Measurements from ENCODE around the gene ATP8B3.

Gene ATP8B3

GRCh38 chr19:1836458-1837221, 24.6 kb upstream of the ATP8B3 start:
- DNase-seq = no peak

- DNase-seq = no peak
Measured at GRCh38 chr19:1833540-1833939, 21.5 kb upstream of the ATP8B3 start.

DNA sequence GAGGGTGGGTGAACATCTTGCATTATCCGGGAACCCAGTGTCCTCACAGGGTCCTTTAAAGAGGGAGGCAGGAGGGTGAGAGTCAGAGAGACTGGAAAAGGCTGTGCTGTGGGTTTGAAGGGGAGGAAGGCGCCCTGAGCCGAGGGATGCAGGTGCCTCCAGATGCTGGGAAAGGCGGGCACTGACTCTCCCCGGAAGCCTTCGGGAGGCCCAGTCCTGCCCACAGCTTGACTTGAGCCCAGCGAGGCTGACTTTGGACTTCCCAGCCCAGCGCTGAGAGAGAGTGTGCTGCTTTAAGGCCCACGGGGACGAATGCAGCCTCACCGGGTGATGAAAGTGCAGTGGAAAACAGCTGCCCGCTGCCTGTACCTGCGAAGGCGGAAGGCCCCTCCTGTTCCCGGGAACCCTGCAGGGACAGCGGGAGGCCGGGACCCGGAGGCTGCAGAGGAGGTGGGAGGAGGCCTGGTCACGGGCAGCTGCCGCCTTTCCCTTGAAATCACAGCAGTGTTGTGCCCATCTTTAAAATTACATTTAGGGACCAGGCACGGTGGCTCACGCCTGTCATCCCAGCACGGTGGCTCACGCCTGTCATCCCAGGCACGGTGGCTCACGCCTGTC, 20.1 kb upstream of the ATP8B3 start:
- no peak for DNase-seq

GRCh38 chr19:1830978-1831377, 18.9 kb upstream of the ATP8B3 start:
- DNase-seq = no peak

- no peak for DNase-seq
Measured at GRCh38 chr19:1830568-1830967, 18.5 kb upstream of the ATP8B3 start.

DNA sequence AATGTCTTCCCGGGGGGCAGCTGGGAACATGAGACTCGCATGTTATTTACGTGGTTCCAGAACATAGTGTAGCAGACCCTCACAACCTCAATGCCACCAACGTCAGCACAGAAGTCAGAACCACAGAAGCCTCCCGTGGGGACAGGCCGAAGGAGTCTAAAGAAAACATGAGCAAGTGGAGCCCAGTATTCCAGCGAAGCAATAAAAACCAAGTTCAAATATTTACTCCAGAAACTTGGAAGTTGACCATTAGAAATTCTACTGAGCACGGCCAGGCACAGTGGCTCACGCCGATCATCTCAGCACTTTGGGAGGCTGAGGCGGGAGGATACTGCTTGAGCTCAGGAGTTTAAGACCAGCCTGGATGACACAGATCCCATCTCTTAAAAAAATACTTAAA, 17.9 kb upstream of the ATP8B3 start:
- no peak for DNase-seq

DNA sequence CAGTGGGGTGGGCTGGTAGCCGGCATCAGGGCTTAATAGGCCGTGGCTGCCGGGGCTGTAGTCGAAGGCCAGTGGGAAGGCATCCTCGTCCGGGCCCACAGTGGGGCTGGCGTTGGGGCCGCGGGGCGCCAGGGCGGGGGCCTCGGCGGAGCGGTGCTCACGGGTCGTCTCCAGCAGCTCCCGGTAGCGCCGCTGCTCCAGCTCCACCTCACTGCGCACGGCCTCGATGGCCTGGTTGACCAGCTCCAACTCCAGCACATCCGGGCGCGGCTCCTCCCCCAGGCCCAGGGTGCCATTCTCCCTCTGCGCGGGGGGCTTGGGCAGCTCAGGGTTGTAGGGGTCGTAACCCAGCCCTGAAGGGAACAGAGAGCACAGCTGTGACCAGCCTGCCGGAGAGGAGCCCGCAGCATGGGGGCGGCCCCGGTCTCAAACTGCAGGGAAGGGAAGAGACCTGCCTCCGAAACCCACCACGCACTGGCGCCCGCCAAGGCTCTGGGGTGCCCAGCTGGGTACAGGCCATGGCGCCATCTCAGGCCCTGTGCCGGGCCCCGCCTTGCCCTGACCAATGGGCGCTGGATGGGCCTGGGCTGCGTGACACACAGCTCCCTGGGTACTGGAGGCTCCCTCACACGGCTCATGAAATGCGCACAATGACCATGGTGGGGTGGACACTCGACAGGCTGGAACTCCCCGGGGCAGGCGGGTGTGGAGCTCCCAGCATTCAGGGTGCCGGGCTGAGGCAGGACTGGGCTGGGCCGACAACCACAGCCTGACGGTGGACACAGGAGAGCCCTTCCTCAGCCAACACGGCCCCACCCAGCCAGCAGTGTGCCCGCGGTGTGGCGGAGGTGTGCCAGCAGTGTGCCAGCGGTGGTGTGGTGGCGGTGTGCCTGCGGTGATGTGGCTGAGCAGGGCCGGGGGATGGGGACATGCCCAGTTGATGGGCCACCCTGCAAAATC, 16.5 kb upstream of the ATP8B3 start:
- DNase-seq = no peak

DNA sequence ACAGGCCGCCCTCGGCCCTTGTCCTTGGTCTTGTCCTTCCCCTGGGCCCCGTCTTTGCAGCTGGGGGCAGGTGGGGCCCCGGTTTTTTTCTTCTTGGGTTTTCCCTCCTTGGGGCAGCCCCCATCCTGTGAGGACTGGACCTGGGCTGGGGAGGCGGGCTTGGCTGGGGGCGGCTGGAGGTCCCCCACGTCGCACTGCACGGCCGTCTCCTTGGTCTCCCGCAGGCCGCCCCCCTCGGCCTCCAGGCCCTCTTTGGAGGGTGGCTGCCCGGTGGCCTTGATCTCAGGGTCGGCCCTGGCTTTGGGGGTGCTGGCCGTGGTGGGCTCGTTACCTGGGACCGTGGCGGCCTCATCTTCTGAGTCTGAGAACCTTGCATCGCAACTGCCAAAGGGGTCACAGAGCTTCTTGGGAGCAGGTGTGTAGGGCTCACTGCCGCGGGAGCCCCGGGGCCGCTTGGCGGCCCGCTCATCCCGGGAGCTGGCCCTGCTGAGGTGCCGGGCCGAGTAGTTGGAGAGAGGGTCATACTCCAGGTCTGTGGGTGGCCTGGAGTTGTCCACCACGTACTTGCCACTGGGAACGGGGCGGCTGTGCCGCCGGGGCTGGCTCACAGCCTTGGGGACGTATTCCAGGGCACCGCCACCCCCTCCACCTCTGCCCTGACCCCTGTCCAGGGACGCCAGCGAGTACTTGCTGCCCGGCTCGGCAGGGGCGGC, 15.6 kb upstream of the ATP8B3 start:
- no peak for DNase-seq

DNA sequence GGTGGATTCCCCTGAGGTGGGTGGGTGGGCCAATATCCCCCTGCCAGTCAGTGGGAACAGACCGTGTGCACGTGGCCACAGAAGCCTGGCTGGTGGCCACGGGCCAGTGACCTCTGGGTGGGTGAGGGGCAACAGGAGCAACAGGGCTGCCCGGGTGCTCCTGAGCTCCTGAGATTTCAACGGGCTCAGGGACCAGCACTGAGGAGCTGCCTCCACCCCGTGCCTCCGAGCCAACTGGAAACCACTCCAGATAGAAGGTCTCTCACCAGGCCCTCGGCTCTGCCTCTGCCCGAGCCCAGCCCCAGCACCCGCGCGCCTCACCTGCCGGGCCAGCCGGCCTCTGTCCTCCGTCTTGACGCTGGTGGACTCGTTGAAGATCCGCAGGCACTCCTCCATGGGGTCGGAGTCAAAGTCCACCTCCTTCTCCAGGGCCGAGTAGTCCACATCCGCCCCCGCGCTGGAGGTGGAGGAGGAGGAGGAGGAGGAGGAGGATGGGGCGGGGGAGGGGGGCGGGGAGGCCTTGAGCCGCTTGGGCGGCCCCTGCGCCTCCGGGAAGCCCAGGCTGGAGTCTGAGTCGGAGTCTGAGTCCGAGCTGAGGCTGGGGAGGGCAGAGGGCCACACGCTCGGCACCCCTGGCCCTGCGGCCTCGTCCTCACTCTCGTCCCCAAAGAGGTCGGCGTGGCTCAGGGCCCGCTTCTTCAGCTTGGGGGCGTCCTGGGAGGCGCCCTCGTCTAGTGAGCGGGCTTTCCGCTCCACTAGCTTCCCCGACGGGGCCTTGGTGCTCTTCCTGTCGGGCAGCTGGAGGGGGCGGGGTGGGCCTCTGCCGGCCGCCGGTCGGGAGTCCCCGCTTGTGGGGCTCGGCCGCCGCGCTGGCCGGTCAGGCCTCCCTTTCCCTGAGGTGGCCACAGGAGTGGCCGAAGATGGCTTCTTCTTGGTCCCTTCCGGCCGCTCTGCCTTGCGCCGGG, 14.8 kb upstream of the ATP8B3 start:
- DNase-seq = no peak

DNA sequence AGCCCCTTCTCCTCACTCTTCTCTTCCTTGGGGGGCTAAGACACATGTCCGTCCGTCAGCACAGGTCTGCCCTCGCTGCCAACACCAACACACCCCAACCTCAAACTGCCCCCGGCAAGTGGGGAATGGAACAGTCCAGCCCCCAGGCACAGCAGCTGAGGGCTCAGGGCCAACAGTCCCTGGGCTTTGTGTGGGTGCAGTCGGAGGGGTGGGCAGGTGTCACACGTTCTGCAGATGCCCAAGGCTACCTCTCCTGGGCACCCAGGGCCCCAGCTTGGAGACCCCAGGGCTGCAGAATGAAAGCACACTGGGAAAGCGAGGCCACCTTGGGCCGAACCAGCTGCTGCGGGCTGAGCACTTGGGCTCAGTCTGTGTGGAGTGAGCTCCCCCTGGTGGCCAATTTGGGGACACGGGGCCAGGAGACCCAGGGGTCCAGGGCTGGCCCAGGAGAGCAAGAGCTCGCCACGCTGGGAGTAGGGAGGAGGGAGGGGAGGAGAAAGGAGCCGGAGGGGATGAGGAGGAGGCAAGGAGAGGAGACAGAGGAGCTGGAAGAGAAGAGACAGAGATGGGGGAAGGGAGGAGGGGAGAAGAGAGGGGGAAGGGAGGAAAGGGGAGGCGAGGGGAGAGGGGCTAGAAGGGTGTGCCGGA, 14.0 kb upstream of the ATP8B3 start:
- no peak for DNase-seq

DNA sequence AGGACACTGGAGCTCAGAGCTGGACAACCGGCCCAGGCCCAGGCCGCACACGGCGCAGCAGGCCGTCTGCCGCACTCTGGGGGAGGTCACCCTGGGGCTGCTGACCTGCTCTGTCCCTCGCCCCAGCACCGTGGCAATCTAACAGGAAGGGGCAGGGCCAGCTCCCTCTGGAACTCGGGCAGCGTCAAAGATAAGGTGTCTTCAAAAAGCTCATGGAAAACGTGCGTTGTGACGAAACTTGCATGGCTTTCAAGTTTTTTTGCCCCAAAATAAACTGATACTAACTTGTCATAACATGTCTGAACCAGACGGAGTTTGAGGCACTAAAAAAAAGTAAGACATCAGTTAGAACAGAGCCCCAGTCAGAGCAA, 12.2 kb upstream of the ATP8B3 start:
- DNase-seq = no peak

GRCh38 chr19:1823539-1824251, 11.6 kb upstream of the ATP8B3 start:
- DNase-seq = no peak

GRCh38 chr19:1823020-1823419, 10.9 kb upstream of the ATP8B3 start:
- DNase-seq = no peak

GRCh38 chr19:1822210-1822609, 10.1 kb upstream of the ATP8B3 start:
- DNase-seq = no peak

GRCh38 chr19:1819341-1820255, 7.5 kb upstream of the ATP8B3 start:
- no peak for DNase-seq

DNA sequence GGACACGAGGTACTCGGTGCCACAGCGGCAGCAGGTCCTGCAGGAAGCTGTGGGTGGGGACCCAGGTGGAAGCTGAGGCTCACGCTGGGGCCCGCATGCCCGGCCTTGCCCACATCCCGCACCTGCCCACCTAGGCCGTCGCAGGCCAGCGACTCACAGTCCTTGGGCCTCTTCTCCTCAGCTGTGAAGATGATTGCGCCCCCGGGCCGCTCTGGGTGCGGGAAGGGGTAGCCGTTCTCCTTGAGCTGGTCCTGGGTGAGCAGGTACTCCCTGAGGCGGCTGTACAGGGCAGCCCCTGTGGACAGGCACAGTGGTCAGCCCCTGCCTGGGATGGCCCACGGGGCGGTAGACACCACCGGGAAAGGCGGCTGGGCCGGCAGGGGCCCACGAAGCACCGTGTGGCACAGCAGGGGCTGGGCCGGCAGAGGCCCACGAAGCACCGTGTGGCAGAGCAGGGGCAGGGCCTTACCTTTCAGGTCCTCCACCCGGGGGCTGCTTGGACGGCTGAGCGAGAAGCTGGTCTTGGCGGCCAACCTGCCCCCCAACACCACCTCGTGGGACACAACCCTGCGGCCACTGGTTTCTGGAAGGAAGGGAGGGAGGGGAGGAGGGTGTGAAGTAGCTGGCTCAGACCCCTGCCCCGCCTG, 6.6 kb upstream of the ATP8B3 start:
- no peak for DNase-seq

- DNase-seq = no peak
Measured at GRCh38 chr19:1817553-1818179, 5.6 kb upstream of the ATP8B3 start.

- DNase-seq = no peak
Measured at GRCh38 chr19:1816530-1817298, 4.6 kb upstream of the ATP8B3 start.
